GM23338 (cell line): ENCODE results near the gene RBM19. TPM values are rescaled to one million over a fixed set of nuclear protein-coding genes. Genes with fewer than 3 reads are reported as not detected.

Experiments
- ATAC-seq: fragments of 200-7000 bp; cut with Tn5 transposase; 3 replicates; pipeline ENCODE4 v1.9.1; 2020
- DNase-seq: peaks from one replicate; pipeline ENCODE4 v3.0.0-alpha.2; 2015; ENCODE audit warnings: low spot score
- H2AFZ ChIP-seq: fragments of 200-600 bp; sonication (generic); 2 replicates; pipeline ENCODE4 v1.8.0; 2016; ENCODE audit warnings: antibody characterized with exemption, mild to moderate bottlenecking, moderate library complexity
- H3F3A ChIP-seq: fragments of 200-600 bp; sonication (generic); replicated peaks from 2 replicates; pipeline ENCODE4 v1.8.0; 2017; ENCODE audit warnings: antibody characterized with exemption, mixed run types, low read depth
- H3K27ac ChIP-seq: fragments of 200-600 bp; sonication (generic); 2 replicates; pipeline ENCODE4 v1.6.1; 2016; ENCODE audit warnings: low read depth
- H3K27me3 ChIP-seq: fragments of 200-600 bp; sonication (generic); 2 replicates; pipeline ENCODE4 v1.8.0; 2016; ENCODE audit warnings: mild to moderate bottlenecking, mixed run types, moderate library complexity; ENCODE audit not compliant: insufficient read depth
- H3K36me3 ChIP-seq: fragments of 200-600 bp; sonication (generic); 2 replicates; pipeline ENCODE4 v1.8.0; 2016; ENCODE audit warnings: mild to moderate bottlenecking; ENCODE audit not compliant: insufficient read depth
- H3K4me1 ChIP-seq: fragments of 200-600 bp; sonication (generic); 2 replicates; pipeline ENCODE4 v1.8.0; 2016; ENCODE audit warnings: mild to moderate bottlenecking, moderate library complexity; ENCODE audit not compliant: insufficient read depth
- H3K4me2 ChIP-seq: fragments of 200-600 bp; sonication (generic); 2 replicates; pipeline ENCODE4 v1.7.1; 2017; ENCODE audit warnings: mixed run types
- H3K4me3 ChIP-seq: fragments of 200-600 bp; sonication (generic); 2 replicates; pipeline ENCODE4 v1.6.1; 2016; ENCODE audit warnings: mixed run types
- H3K79me2 ChIP-seq: fragments of 200-600 bp; sonication (generic); replicated peaks from 2 replicates; pipeline ENCODE4 v1.8.0; 2017; ENCODE audit warnings: mild to moderate bottlenecking; ENCODE audit not compliant: insufficient read depth
- H3K9me2 ChIP-seq: fragments of 200-600 bp; sonication (generic); 2 replicates; pipeline ENCODE4 v1.8.0; 2017; ENCODE audit not compliant: insufficient read depth
- H4K20me1 ChIP-seq: fragments of 200-600 bp; sonication (generic); replicated peaks from 2 replicates; pipeline ENCODE4 v1.8.0; 2017; ENCODE audit warnings: mild to moderate bottlenecking; ENCODE audit not compliant: insufficient read depth
- H3K27ac Mint-ChIP-seq: 2 replicates; pipeline ENCODE4 v1.8.0; 2020; ENCODE audit warnings: inconsistent platforms, mild to moderate bottlenecking, moderate library complexity, mixed read lengths
- H3K27me3 Mint-ChIP-seq: 3 replicates; pipeline ENCODE4 v1.8.0; 2022; ENCODE audit warnings: low read depth, mild to moderate bottlenecking, moderate library complexity, mixed read lengths, inconsistent platforms; ENCODE audit not compliant: insufficient read depth, poor library complexity
- H3K36me3 Mint-ChIP-seq: 3 replicates; pipeline ENCODE4 v1.8.0; 2021; ENCODE audit warnings: low read depth, mild to moderate bottlenecking, inconsistent platforms, moderate library complexity, mixed read lengths
- H3K4me1 Mint-ChIP-seq: 3 replicates; pipeline ENCODE4 v1.8.0; 2020; ENCODE audit warnings: mild to moderate bottlenecking, inconsistent platforms, mixed read lengths
- H3K4me3 Mint-ChIP-seq: 3 replicates; pipeline ENCODE4 v1.8.0; 2021; ENCODE audit warnings: moderate library complexity, mild to moderate bottlenecking, inconsistent platforms, mixed read lengths
- H3K9me3 Mint-ChIP-seq: 3 replicates; pipeline ENCODE4 v1.8.0; 2020; ENCODE audit warnings: moderate library complexity, mild to moderate bottlenecking, inconsistent platforms, mixed read lengths
- CTCF ChIP-seq, 2 experiments: fragments of 200-600 bp in 1 of 2; sonication (generic) in 1 of 2; conservative IDR thresholded peaks; 2 replicates each; pipeline versions ENCODE4 v1.5.1 to v1.6.1; 2016 to 2017; ENCODE audit warnings: antibody characterized with exemption in 2 of 2, low read depth in 2 of 2, mild to moderate bottlenecking in 2 of 2, moderate library complexity in 1 of 2
- ETS1 ChIP-seq: IDR thresholded peaks from 2 replicates; pipeline ENCODE4 v1.6.1; 2016; ENCODE audit warnings: antibody characterized with exemption
- EZH2 ChIP-seq: fragments of 200-600 bp; sonication (generic); IDR thresholded peaks from one replicate; pipeline ENCODE4 v1.8.0; 2017; ENCODE audit warnings: antibody characterized with exemption, mild to moderate bottlenecking, low read depth; ENCODE audit not compliant: unreplicated experiment
- EZH2phosphoT487 ChIP-seq: fragments of 200-600 bp; sonication (generic); IDR thresholded peaks from one replicate; pipeline ENCODE4 v1.8.1; 2018; ENCODE audit warnings: antibody characterized with exemption; ENCODE audit not compliant: unreplicated experiment
- JUNB ChIP-seq: IDR thresholded peaks from one replicate; pipeline ENCODE4 v1.6.1; 2016; ENCODE audit warnings: antibody characterized with exemption; ENCODE audit not compliant: unreplicated experiment
- NANOG ChIP-seq: IDR thresholded peaks from 2 replicates; pipeline ENCODE4 v1.6.1; 2016; ENCODE audit warnings: antibody characterized with exemption, borderline replicate concordance
- POLR2AphosphoS5 ChIP-seq: IDR thresholded peaks from 2 replicates; pipeline ENCODE4 v1.6.1; 2016; ENCODE audit warnings: antibody characterized with exemption, low read depth
- REST ChIP-seq: IDR thresholded peaks from one replicate; pipeline ENCODE4 v1.6.1; 2018; ENCODE audit warnings: antibody characterized with exemption; ENCODE audit not compliant: unreplicated experiment
- STAT1 ChIP-seq: IDR thresholded peaks from one replicate; pipeline ENCODE4 v1.6.1; 2016; ENCODE audit warnings: antibody characterized with exemption; ENCODE audit not compliant: unreplicated experiment
- ZNF114 ChIP-seq: fragments of 250-450 bp; sonication (Bioruptor Pico); IDR thresholded peaks from 2 replicates; pipeline ENCODE4 v1.5.0; 2020; ENCODE audit warnings: mild to moderate bottlenecking, moderate library complexity
- ZNF331 ChIP-seq: fragments of 250-450 bp; sonication (Bioruptor Pico); IDR thresholded peaks from 2 replicates; pipeline ENCODE4 v1.5.0; 2020; ENCODE audit warnings: low read depth, mild to moderate bottlenecking, moderate library complexity
- ZNF462 ChIP-seq: fragments of 250-450 bp; sonication (Bioruptor Pico); IDR thresholded peaks from 2 replicates; pipeline ENCODE4 v1.5.0; 2020; ENCODE audit warnings: mild to moderate bottlenecking, moderate library complexity
- polyA plus RNA-seq: library from polyadenylated mRNA; unstranded; fragments of >200 nt; fragmentation: Nextera tagmentation; extraction: Ambion mirVana; gene quantifications from 2 replicates; pipeline ENCODE4 v1.2.1, GENCODE V29; 2016
- total RNA-seq: library from RNA; depleted of rRNA; stranded (reverse); fragments of >200 nt; shearing (Covaris generic); gene quantifications from 2 replicates; pipeline ENCODE4 v1.2.3, GENCODE V29; 2014

RBM19 gene
- total and polyA plus RNA-seq, 2 experiments from 2014 or later, result 43.4 to 56.7 TPM

GRCh38 chr12:113831476-113831875 lies 134.6 kb downstream of the RBM19 start:
- H3K36me3 Mint-ChIP-seq, result no peaks in the 10 kb centered on the region; the same call in 2 of the 3 replicates
- peaks cover 16% of the 10 kb centered on the region for H3K4me1 Mint-ChIP-seq
- peaks cover 8% of the 10 kb centered on the region for H3K27me3 Mint-ChIP-seq
- no peak overlapping the region for H3K4me3 Mint-ChIP-seq
- no peaks in the 10 kb centered on the region for H4K20me1 ChIP-seq
- H3K4me1 ChIP-seq, result no peaks in the 10 kb centered on the region
- no peak overlapping the region for H2AFZ ChIP-seq
- TF ChIP-seq ZNF462 (CRISPR knock-in tag) (no peak), ZNF114 (CRISPR knock-in tag) (no peak), JUNB (no peak), POLR2AphosphoS5 (no peak), ZNF331 (CRISPR knock-in tag) (no peak), EZH2 (no peak), CTCF (conservative IDR thresholded peaks at IDR 0.05; ENCODE audit: low read depth in 2 of 2) (no peak), NANOG (no peak), EZH2phosphoT487 (no peak), ETS1 (no peak), REST (no peak), STAT1 (no peak)
- no peaks in the 10 kb centered on the region for H3K36me3 ChIP-seq
- H3K79me2 ChIP-seq, result no peaks in the 10 kb centered on the region
- no peak overlapping the region for H3K4me2 ChIP-seq
- DNase-seq, result no peak
- no peaks in the 10 kb centered on the region for H3K9me2 ChIP-seq
- H3K27ac ChIP-seq, result no peak overlapping the region
- no peaks in the 10 kb centered on the region for H3K27me3 ChIP-seq
- no peaks in the 10 kb centered on the region for H3F3A ChIP-seq
- ATAC-seq, result no peak
- H3K4me3 ChIP-seq, result no peak overlapping the region
- H3K9me3 Mint-ChIP-seq, result no peaks in the 10 kb centered on the region
- peak overlapping the region; percentile 89 for H3K27ac Mint-ChIP-seq
